HG02870 (cell line): ENCODE measurements around the gene IRX5.
A peak's percentile ranks its signal among the peaks of the same experiment; 100 is the strongest.

ENCODE experiments used
- ATAC-seq: cut with Tn5 transposase; IDR thresholded peaks from one replicate; pipeline ENCODE4 v1.9.1; 2021; ENCODE audit warnings: mild to moderate bottlenecking, moderate library complexity; ENCODE audit not compliant: unreplicated experiment

The IRX5 gene

DNA sequence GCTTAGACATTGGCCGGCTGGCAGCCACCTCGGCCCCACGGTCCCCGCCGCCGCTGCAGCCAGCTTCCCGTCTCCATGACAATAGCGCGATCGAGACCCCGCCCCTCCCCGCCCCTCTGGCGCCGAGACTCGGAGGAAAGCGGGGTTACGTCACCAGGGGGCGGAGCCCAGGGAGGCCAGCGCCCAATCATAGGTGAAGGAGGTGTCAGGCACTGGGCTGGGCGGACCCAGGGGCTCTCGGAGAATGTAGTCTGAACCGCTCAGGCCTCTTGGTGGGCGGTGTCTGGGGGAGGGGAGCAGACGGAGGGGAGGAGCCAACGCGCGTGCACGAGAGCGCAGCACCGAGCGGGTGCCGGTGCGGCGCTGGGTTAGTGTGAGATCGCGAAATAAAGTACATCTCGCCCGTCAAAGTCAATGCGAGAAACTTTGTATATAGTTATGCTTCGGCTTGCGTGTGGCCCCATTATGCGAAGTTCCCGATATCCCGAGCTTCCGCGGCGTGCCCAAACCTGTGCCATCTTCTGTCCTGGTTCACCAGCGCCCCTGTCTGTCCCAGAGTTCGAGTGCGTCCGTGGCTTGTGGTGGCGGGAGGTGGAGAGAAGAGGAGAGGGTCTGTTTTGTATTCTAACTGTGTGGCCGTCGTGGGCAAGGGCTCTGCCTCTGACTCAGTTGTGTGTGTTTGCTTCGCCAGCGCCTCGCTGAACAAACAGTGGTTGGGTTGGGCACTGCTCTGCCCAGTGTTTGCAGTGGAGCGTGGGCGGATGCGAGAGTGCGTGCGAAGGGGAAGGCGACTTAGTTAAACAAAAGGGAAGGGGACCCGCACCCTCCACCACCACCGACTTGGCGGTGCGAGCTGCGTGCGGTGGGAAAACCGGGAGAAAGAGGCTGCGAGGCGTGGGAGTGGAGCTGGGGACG lies 1.3 kb upstream of the IRX5 start:
- peak; percentile 87 for ATAC-seq

DNA sequence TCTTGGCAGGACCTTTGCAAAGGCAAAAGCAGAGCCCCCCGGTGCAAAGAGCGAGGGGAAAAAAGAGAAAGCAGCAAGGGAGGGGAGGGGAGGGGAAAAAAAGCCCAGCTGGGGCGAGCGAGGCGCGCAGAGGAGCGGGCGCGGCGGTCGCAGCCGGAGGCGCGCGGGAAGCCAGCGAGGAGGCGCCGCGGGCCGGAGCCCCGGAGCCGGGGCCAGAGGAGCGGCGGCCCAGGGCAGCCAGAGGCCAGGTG lies 129 bp downstream of the IRX5 start:
- no peak for ATAC-seq

DNA sequence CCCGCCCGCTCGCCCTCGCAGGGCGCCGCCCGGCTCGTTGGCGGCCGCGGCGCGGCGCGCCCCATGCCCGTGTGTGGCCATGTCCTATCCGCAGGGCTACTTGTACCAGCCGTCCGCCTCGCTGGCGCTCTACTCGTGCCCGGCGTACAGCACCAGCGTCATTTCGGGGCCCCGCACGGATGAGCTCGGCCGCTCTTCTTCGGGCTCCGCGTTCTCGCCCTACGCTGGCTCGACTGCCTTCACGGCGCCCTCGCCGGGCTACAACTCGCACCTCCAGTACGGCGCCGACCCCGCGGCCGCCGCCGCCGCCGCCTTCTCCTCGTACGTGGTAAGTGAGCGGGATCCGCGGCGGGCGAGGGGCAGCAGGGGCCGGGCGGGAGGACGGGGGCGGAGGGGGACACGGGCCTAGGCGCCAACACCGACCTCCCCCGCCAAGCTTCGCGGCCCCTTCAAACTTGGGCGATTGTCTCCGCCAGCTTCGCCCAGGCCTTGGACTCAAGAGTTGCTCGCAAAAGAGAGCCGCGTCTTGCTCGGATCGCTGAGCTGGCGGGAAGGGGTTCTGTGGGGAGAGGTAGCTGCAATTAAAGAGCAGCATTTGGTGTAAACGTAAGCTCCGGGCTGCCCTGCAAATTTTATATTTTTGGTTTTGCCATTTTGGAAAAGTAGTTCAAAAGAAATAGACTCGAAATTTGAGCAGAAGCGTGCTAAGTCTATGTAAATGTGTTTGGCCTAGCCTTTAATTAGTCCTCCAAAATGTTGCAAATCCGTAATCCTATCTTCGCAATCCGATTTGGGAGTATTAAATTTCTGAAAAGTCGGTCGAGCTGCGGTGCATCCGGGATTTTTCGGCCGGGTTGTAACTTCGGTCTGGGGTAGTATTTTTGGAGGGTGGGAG lies 702 bp downstream of the IRX5 start:
- no peak for ATAC-seq

DNA sequence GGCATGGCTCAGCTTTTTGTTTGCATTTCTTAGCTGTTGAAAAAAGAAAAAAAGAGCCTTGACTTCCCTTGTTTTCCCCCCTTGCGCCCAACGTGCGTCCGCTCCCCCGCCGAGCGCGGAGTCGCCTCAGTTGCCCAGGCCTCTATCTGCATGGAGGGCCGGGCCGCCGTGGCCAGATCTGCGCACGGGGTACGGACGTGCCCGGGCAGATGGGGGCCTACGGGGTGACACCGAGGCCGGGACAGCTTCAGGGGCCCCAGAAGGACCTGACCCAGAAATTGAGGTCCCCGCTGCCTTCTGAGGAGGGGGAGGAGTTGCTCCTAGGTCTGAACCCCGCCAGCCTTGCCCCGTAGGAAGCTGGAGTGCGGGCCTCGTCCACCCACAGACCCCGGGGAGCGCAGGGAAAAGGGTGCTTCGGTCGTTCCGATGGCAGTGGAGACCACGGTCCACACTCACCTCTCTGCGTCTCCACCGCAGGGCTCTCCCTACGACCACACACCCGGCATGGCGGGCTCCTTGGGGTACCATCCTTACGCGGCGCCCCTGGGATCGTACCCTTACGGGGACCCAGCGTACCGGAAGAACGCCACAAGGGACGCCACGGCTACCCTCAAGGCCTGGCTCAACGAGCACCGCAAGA lies 1.5 kb downstream of the IRX5 start:
- ATAC-seq: no peak

DNA sequence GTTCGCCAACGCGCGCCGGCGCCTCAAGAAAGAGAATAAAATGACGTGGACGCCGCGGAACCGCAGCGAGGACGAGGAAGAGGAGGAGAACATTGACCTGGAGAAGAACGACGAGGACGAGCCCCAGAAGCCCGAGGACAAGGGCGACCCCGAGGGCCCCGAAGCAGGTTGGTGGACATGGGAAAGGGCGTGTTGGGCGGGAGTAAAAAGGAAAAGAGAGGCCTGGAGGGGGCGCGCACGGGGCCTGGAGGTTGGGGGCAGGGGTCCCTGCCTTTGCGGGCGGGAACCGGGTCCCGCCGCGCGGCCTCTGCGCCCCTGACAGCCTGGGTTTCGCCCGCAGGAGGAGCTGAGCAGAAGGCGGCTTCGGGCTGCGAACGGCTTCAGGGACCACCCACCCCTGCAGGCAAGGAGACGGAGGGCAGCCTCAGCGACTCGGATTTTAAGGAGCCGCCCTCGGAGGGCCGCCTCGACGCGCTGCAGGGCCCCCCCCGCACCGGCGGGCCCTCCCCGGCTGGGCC lies 2.1 kb downstream of the IRX5 start:
- ATAC-seq: no peak

DNA sequence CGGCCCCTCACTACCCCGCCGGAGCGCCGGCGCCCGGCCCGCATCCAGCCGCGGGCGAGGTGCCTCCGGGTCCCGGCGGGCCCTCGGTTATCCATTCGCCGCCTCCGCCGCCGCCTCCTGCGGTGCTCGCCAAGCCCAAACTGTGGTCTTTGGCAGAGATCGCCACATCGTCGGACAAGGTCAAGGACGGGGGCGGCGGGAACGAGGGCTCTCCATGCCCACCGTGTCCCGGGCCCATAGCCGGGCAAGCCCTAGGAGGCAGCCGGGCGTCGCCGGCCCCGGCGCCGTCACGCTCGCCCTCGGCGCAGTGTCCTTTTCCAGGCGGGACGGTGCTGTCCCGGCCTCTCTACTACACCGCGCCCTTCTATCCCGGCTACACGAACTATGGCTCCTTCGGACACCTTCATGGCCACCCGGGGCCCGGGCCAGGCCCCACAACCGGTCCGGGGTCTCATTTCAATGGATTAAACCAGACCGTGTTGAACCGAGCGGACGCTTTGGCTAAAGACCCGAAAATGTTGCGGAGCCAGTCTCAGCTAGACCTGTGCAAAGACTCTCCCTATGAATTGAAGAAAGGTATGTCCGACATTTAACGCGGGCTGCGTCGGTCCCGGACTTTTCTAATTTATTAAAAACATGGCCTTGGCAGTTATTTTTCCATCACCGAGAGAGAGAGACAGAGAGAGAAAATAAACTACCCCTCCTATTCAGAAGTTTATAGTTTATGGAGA lies 2.8 kb downstream of the IRX5 start:
- ATAC-seq: no peak

DNA sequence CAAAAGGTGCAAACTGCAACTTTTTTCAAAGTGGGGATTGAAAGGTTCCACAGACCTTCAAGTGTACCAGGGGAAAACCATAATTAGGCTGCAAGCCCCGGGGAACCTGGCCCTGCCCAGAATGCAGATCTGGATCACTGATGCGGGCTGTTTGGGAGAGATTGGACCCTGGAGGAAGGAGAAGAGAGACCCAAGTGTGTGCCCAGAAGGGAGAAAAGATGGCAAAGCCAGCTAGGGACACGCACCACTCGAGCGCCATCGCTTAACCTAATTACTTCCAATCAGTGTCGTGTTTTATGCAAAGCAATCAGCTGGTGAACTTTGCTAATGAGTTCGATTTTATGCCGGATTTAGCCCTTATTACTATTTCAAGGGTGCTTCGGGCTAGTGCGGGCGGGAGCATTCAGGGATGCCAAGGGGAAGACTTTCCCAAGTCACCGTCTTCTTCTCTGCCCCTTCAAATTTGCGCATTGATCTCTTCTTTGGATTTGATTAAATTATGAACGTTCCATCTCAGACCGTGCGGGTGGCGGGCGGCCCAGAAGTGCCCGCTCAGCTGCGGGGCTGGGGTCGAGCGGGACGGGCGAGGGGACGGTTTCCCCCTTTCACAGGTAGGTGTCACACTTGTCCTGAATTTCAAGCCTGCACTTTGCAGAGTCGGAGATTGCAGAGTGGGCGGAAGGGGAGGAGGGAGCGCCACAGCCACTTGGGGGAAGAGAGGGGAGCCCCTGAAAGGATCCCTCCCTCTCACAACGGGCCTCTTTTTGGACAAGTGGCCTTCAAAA lies 4.0 kb downstream of the IRX5 start:
- no peak for ATAC-seq

DNA sequence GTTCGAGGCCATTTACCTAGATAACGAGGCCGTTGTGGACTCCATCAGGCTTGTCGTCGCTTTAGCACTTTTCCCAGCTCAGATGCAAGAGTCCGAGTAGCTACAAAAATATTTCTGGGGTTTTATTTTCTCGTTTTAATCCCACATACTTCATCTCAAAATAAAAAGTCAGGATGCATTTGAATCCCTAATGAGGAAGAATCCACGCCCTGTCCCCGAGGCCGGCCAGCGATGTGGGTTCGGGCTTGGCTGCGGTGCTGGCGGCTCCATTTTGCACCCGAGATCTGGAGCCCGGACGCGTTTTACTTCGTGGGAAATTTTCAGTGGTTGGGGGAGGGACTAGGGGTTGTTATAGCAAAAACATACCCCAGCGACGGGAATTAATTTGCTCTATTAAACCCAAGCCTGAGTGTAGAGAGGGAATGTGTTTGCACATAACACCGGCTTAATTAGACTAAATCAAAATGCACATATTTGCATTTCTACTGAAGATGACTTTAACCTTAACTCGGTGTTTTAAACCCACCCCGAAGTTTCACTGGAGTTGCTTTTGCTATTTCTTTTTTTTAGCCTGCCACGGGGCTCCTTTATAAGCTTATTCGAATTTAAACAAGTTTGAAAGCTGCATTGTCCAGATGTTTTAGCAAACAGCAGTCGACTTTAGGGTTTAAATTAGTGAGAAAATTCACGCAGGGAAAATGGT lies 4.8 kb downstream of the IRX5 start:
- ATAC-seq: no peak

DNA sequence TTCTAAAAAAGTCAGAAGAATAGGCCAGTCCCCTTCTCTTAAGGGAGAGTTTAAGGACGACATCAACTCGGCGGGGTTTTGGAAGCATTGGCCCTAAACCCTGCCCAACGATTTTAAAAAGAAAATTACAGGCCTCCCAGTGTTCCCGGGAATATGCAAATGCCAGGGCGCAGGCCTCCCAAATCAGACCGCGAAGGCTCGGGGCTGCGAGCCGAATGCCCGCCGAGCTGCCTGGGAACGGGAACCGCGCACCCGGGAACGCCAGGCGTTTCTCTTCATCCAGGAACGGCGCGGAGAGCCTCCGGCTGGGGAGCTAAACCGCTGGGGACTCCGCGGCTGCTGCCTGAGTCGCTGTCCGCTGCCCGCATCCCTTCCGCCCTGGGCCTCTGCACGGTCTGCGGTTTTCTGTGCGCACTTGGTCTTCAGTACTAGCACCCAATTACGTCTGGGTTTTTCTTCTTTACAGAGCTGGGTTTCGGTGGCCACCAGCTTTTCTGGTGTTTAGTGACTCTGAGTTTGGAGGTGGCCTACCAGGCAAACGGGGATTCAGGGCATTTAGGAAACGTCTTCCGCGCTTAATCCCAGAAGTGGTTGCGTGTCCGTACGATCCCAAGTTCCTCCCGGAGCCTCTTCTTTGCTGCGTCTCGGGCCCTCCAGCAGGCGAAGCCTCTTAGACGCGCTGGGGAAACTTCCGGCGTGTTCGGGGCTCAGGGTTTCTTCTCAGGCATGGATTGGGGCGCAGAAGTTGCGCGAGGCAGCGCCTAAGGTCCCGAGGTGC lies 5.7 kb downstream of the IRX5 start:
- no peak for ATAC-seq

DNA sequence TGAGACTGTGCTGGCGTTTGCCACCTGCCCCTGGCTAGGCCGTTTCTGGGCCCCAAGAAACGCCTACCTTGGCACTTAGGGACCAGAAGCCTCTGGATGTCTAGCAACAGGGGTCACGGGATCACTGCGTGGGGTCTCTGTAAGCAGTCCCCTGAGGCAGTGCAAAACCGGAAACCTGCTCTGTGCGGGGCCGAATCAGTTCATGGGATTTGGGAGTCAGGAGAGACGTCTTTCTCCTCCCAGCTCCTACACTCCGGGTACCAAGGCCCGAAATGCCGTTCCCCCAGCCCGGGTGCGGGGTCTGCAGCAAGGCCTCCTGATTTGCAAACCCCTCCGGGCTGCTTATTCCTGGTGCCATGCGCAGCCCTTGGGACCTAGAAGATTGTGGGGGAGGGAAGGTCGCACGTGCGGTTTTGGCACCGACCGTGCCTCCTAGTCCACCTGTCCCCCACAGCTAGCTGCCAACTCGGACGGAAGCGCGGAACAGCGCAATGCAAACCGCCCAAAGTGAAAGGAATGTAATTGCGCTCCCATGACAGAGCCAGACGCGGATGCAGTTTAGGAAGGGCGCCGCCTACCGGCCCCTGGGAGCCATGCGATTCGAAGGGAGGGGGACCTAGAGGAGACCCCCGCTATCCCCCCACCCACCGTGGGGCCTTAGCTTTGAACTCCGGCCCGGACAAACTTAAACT lies 6.5 kb downstream of the IRX5 start:
- no peak for ATAC-seq

DNA sequence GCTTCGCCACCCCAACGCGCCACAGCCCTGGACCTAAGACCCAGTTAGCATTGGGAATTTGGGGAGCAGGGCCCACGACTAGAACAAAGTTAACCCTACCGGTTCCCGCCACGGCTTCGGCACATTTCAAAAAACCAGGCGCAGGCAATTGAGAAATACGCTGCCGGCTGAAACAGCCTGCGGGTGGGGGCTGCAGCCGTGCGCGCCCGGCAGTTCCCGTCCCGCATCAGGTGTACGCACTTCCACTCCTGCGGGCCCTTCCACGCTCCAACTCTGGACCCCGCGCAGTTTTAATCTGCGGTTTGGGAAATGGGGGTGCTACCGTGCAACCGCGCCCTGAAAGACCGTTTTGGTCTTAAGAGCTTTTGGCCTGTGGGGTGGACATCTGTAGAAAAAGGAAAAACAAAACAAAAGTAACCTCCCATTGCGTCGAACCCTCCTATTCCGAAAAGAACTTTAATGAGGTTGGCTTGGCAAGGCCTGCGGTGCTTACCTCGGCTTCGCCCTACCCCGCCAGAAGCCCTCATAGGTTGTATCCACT lies 7.1 kb downstream of the IRX5 start:
- ATAC-seq: no peak

DNA sequence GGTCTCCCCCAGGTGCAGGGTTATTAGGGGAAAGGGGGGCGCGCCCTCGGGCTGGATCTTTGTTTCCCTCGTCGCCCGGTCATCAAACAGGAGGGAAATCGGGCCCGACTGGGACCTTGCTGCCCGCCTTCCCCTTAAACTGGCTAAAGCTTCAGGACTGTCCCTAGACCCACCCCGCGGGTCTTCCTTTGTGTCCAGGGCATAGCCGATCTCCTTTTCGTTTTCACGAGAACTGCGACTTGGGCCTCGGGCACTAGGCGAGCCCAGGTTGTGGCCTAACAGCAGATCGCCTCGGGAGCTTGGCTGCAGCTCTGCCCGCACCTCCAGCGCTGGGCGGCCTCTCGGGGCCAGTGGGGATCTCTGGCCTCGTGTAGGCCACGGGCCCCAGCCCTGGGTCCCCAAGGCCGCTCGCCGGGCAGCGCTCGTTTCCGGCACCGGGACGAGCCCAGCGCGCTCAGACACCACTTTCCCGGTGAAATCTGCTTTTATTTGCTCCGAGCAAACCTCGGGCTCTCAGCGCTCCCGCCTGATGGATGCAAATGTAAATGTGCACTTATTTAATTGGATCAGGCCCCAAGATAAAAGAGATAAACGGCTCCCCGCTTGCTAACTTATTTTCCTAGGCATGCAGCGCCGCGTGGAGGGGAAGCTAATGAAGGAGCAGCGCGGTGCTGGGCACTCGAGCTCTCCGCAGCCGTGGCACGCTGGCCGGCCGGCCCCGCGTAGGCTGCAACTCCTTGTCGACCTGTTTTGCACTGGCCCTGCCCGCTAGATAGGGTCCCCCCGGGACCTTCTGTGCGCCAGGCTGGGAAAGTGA lies 7.8 kb downstream of the IRX5 start:
- ATAC-seq: no peak

DNA sequence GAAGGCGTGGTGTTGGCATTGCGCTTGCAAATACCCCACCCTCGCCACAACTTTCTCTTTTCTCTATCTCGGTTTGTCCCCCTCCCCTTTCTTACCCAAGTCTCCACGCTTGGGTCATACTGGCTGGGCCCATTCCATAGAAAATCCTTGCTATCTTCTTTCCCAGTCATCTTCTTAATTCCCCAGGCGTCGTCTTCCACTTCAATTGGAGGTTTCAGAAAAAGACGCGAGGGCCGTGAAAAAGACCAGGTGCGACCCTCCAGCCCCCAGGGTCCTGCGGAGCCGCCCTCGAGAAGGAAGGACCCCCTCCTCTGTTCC lies 8.3 kb downstream of the IRX5 start:
- no peak for ATAC-seq

DNA sequence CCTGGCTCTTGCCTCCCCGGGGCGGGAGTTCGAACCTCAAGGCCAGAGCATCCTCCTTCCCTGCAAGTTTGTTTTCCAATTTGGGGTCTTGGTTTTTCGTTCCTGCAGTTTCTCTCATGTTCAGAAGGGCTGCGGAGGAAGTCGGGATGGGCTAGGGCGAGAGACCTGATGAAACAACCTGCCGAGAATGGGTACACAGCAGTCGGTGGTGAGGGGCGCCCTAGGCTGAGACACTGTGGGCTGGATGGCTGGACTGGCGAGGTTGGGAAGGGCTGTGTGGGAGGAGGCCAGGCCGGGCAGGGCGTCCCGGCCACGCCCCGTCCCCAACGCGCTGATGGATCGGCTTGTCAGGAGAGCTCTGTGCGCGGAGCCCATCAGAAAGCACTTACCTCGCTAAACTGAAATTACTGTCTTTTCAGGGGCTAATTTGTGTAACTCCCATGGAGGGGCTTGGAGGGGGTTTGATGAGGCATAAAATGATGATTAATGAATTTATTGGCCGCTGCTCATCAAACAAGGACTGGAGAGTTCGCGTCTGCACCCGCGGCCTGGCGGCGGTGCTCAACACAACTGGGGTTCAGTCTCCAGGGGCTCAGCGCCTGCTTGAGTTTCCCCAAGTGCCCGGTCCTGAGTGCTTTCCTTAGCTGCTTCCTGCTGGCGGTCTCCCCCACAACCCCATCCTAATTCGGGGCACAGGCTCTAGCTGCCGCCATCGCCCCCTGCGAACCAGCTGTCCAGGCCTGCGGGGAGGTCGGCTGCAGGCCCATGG lies 9.0 kb downstream of the IRX5 start:
- no peak for ATAC-seq

DNA sequence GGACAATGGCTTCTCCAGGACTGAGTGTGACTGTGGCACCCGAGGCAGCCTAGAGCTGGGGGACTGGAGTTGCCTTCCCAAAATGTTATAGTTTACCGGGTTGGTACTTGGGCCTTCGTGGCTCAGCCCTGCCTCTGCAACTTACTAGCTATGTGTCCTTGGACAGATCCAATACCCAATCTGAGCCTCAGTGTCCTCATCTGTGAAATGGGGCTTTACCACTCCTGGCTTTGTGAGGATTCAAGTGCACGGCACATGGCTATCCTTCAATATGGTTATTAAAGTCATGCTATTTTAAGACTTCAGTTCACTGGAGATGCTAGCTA lies 9.6 kb downstream of the IRX5 start:
- no peak for ATAC-seq

DNA sequence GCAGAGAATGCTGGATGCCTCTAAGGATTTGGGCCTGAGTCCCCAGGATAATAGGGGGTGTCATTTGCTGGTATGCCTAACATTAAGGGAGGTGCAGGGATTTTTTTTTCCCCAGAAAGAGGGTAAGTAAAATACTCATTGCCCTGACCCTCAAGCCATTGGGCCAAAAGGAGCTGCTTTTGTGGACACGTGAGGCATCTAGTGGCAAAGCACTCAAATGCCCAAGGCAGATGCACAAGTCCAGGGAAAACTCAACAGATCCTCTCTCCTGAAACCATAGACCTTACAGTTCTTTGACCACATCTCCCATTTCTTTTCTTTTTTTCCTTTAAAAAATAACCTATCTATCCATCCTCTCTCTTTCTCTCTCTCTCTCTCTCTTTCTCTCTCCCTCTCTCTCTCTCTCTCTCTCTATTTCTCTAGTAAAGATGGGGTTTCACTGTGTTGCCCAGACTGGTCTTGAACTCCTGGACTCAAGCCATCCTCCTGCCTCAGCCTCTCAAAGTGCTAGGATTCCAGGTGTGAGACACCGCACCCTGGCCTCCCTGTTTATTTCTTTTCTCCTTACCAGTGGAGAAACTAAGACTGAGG lies 11.8 kb downstream of the IRX5 start:
- ATAC-seq: no peak
